GM21737 (cell line): ENCODE measurements around the gene RASSF8.

Source experiments
- ATAC-seq: cut with Tn5 transposase; IDR thresholded peaks from one replicate; pipeline ENCODE4 v1.9.1; 2021; ENCODE audit warnings: mild to moderate bottlenecking, moderate library complexity; ENCODE audit not compliant: unreplicated experiment

Gene RASSF8

DNA sequence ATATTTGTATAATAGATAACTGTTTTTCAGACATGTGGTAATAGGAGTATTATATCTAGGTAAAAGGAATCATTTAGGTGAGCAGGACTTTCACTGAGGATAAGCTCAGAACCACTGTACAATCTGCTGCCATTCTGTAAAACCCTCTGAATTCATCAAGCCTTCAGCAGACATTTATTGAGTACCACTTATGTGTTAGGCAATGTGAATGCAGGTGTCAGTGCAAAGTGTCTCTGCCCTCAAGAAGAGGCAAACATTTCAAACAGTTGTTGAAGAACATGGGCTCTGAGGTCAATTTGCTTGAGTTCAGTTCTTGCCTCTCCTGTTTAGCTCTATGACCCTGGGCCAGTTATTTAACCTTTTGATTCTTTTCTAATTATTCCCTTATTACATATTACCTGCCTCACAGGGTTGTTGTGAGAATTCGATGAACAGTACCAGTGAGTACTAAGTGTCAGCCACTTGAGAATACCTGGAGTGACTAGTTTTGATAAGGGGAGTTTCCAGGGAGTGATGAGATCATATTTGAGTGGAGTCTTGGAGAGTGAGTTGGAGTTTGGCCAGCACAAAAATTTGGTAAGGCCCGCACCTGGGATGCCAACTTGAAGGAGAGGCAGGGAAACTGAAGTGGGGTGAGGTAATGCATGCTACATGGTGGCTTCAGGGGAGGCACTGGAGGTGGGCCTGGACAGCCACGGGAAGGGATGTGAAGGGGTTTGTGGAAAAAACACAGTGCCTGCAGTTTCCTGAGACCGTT, 33.7 kb downstream of the RASSF8 start:
- ATAC-seq: no peak

DNA sequence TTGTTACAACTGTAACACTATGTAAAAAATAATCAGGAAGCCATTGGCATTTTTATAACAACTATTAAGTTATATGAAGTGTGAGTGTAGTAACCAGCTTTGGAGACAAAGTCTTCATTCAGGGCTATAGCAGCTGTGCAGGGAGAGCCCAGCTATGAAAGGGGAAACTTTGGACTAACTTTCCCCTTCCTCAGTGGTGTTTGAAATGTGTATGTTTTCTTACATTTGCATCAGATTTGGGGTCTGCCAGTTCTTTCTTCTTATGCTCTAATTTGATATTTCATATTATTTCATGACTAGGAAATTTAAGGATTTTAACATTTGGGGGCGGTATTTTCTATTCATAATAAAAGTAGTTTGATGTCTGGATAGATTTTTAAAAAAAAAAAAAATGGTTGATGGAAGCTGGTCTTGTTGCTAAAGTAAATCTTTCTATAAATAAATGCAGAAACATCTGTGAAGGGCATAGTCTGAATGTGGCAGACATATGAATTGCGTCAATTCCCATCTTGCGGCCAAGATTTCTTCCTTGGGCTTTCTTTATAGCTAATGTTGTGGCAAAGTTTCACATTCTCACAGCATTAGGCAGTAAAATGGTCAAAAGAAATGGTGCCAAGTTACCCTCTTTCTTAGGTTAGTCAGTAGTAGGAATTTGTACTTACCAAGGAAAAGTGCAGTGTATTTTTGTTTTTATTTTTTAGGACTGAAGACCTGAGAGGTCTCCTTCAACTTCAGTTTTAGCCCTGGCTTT, 35.6 kb downstream of the RASSF8 start:
- no peak for ATAC-seq

DNA sequence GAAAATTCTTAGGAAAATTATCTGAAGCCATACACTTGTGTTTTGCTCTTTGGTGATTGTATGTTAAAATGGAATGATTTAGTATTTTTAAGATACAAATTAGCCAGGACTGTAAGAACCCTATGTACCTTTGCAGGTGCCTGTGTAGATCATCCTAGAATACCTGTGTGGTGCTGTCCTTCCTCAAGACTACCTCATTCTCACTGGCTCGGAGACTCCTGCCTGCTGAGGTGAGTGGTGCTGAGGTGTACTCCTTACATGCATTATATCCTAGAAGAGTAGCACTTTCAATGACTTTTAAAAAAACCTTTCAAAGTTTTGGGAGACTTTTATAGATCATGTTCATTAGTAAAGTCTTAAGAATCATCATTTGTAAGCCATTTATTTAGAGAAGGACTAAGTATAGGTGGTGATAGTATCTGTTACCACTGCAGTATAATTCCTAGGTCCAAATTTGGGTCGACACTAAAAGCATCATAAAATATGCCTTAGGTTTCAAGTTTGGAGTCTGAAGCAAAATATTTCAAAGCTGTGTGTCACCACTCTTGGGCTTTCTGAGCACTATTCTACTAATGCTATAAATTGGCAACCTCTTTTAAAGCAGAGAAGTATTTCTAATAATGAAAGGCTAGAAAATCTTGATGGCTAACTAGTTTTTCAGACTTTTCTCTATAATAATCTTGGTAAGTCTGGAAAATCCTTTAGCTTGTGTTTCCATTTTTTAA, 36.6 kb downstream of the RASSF8 start:
- ATAC-seq: no peak

DNA sequence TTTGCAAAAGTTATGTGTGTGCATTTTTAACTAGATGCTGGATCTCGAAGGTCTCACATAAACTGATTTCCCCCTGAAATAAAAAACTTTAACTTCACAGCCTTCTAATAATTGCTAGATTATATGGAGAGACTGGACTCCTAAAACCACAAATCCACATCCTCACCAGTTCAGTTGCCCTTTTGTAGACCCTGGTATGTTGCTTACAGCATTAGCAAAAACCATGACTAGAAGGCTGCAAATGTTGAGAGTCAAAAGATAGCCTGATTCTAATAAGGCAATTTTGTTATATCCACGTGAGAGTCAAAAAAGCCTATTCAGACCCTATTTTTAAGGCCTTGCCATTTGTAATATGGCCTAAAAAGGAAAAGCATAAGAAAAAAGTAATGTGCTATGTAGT, 37.4 kb downstream of the RASSF8 start:
- ATAC-seq: no peak

DNA sequence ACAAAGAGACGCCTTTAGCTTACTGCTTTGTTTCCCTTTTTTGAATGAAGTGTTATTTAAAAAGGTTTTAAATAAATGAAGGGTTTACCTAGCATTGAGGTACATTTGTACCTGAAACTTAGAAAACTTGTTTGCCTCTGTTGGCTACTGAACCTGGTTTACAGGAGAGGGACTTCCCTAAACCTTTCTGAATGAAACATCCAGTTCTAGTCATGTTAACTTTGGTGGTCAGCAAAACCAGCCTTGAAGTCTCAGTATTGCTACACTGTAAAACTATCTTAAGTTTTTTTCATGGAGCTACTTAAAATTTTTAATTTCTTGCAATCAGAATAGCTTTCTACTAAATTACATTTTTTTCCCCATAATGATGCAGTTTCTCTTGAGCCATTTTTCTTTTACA, 38.2 kb downstream of the RASSF8 start:
- ATAC-seq: no peak

DNA sequence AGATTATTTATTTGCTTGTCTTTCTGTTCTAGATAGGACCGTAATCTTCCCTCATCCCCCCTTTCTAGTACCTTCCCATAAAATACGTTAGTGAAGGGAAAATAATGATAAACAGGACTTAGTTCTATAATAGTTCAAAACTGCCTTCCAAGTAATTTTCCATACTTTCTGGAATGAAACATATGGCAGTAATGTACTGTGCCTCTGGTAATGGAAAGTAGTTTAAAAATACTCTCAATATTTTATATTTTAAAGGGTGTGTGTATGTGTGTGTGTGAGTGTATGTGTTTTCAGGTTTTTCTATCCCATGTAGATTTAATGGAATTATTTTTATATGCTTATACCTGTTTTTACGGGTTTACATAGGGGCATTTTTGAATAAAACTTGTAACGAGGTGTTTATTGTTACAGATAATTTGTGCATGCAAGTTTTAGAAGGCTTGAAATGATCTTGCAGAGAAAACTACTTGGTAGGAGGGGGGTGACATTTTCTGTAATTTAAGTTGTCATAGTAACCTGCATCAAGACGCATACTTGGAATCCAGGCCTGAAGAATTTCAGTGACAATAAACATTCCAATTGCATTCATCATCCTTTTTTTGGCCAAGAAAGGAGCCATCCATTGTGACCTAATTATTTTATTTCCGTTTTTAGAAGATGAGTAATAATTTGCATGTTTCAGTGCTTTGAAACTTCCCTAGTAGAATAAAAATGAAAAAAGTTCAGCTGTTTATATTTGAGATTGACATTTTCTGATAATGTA, 38.9 kb downstream of the RASSF8 start:
- no peak for ATAC-seq

DNA sequence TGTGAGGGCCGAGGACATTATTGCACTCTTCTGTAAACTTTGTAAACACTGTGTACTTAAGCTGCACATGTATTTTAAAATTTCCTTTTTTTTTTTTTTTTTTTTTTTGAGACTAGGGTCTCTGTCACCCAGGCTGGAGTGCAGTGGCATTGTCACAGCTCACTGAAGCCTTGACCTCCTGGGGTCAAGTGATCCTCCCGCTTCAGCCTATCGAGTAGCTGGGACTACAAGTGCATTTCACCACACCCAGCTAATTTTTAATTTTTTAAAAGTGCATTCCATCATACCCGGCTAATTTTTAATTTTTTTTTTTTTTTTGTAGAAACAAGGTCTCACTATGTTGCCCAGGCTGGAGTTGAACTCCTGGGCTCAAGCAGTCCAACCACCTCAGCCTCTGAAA, 42.4 kb downstream of the RASSF8 start:
- ATAC-seq: no peak

DNA sequence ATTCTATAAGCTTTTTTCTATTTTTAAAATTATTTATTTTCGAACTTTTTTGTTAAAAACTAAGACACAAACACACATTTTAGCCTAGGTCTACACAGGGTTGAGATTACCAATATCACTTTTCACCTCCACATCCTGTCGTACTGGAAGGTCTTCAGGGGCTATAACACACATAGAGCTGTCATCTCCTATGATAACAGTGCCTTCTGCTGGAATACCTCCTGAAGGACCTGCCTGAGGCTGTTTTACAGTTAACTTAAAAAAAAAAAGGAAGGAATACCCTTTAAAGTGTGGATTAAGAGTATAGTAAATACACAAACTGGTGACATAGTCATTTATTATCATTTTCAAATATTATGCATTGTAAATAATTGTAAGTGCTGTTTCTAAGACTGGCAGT, 43.0 kb downstream of the RASSF8 start:
- ATAC-seq: no peak

DNA sequence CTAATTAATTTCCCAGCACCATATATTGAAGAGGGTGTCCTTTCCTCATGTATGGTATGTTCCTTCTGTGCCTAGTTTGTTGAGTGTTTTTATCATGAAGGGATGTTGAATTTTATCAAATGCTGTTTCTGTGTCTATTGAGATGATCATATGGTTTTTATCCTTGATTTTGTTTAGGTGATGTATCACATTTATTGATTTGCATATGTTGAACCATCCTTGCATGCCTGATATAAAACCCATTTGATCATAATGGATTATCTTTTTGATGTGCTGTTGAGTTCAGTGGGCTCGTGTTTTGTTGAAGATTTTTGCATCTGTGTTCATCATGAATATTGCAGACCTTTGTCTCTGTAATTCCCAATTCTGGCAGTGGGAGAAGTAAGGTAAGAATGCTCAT, 44.6 kb downstream of the RASSF8 start:
- no peak for ATAC-seq

DNA sequence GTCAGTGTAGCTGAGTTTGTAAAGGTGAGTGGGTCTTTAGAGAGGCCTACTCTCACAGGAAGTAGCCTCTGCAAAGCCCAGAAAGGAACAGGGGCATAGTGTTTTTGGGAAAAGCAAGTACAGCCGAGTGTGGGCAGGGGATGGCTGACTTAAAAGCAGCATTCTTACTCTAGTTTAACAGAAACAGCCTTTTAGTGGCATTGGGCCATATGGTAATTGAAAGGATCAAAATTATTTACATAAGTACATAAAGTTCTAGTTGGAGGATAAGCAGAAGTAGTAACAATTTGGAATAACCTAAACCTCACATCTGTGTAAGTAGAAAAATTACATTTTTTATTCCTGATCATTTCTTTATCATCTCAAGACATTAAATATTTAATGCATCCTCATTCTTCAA, 49.1 kb downstream of the RASSF8 start:
- no peak for ATAC-seq

DNA sequence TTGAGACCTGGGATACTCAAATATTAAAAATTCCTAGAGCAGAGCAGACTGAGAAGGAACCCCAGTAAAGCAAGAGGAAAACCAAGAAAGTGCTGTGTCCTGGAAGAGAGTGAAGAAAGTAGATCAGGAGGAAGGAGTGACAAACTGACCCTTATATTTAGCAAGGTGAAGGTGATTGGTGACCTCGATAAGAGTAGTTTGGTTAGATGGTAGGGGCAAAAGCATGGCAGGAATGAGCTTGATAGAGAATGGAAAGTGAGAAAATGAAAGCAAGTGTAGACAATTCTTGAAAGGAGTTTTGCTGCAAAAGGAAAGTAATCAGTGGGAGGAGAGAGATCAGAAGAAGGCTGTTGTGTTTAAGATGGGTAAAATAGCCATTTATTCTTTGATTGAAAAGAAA, 51.1 kb downstream of the RASSF8 start:
- ATAC-seq: no peak

DNA sequence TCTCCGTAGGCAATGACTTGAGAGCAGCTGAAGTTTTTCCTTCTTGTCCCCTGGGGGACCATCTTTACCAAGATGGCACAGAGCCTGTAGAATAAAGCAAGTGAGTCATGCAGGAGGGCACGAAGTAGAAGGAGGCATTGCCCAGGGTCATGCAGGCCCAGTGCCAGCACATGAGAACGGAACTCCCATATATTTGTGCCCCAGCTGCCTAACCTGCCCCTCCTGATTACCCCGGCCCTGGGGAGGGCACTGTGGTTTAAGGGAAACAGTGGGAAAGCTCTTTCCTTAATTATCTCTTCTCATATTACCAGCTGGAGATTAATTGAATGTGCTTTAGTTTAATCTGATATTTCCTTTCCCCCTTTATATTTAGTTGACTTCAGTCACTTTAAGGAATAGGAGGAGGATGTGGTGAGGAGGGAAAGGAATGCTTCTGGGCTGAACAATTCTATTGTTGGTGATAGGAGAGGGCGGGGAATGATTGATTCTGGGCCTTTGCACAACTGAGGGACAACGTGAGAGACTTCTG, 51.9 kb downstream of the RASSF8 start:
- no peak for ATAC-seq

DNA sequence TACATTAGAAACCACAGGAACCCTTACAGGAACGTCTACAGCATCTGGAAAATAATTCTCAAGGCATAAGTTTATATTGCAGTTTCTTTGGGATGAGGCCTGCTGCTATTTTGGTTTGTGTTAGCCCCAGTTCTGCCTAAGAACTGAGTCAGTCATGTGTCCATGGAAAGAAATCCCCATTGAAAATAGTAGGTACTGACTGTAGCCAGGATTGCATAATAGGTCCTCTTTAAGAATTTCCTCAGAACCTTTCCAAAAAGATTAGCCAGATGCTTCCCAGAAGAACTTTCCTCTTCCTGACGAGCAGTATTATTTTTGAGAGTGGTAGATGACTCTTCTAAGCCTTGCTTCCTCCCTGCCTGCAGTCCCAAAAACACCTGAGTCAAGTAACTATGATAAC, 52.6 kb downstream of the RASSF8 start:
- no peak for ATAC-seq

DNA sequence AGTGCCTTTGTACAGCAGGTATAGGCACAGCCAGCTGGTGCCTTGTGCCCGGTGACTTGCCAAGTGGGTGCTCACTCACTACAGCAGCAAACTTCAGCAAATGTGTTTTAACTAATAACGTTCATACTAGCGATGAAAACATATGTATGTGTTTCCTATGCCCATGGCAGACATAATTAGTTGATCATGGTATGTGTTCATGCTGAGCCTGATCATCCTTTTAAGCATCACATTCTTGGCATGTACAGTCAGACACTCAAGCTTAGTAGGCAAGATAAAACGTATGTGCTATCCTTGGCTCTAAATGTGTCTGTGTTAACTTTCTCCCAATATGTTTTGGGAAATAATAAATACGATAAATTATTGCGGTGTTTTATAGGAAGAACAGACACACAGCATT, 55.6 kb downstream of the RASSF8 start:
- ATAC-seq: no peak

DNA sequence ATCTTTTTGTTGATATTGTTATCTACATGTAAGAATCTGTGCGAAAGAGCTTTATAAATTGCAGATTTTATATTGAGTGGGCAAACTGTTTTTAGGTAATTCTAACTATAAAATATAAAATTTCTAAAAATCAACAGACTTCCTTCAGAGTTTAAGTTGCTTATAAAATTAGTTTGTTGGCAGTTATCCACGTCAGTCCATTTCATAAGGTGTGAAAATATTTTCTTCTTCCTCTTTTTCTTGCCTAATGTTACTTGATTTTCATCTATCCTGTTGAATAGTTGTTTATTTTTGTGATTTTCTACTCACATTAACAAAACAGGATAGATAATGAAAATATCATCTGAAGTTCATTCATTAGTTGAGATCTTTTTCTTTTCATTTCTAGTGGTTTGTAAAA, 58.0 kb downstream of the RASSF8 start:
- ATAC-seq: no peak

DNA sequence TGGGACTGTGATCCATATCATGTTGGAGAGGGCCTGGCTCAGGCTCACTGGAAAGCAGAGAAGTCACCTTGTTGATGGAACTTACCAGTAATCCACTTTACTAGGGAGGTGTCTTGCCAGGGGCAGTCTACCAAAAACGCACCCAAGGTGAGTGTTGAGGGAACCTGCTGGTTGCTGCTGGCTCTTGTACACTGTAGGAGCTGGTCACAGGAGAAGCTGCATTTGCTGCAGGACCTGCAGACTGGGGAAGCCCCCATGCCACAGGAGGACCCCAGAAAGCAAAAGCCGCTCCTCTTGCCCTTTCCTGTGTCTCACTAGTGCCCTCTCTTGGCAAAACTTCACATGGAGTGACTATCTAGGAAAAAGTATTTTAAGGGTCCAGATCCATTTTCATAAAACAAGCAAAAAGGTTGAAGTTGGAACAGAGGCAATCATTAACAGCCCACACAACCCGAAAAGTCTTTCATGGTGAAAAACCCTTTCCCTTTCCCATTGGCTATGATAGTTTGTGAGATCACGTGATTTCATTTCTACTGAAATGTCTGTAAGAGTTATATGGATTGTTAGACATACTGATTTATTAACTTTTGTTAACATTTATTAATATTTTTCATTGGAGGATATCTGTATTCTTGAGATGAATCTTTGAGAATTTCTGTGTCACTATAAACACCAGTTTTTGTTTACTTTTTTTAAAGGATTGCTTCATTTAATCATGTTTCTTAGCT, 59.2 kb downstream of the RASSF8 start:
- ATAC-seq: no peak

DNA sequence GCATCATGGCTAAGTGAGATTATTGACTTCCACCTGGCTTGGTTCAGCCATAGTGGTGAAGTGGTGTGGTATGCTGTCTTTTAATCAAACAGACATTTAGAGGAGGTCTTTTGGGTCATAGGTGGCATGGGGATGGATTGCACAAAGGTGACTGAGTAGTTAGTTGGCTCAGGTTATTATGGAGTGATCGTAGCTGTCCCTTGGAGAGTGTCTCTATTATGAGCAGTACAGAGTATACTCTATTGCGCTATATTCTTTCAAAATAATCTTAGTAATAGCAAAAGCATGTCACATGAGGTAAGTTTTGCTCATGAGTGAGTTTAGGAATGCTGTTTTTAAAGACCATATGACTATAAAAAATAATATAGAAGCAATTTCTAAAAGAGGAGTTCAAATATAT, 60.4 kb downstream of the RASSF8 start:
- ATAC-seq: no peak

DNA sequence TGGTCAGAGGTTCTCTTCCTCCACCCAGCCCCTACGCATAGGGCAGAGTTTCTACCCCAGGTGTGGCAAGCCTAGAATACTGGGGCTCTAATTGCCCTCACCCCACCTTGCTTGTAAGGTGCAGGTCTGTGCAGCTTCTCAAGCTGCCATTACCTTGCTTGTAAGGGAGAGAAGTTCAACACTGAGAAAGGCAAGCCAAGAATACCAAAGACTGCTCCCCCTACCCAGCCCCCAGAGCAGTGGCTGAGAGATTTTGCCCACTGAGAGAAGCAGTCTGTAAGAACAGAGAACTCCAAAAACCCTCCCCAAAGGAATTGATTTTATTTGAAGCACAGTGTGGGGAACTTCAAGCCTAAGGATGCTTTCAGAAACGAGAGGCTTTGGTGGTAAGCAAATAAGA, 63.1 kb downstream of the RASSF8 start:
- no peak for ATAC-seq

DNA sequence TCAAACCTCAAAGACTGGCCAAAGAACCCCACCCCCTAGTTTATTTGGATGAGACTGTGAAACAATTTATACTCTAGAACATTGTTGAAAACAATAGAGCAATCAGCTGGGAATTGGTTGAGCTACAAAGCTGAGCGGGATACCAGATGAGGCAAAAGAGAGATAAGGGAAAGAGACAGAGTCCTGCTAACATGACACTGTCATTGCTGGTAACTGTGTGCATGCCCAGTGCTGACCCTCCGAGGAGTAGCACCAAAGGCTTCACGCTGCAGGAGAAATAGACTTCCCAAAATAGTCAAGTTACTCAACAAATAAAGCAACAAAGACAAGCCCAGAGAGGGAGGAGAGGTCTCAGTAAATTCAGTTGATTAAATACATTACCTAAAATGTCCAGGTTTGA, 63.6 kb downstream of the RASSF8 start:
- ATAC-seq: no peak

DNA sequence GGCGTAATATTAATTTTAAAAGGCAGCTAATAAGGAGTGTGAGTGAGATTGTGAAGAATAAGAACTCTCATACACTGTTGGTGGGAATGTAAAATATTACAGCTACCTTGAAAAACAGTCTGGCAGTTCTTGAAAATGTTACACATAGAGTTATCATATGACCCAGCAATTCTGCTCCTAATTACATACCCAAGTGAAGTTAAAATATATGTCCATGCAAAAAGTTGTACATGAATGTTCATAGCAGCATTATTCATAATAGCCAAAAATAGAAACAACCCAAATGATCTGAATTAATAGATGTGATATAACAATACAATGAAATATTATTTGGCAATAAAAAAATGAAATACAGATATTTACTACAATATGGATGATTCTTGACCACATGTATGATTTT, 68.2 kb downstream of the RASSF8 start:
- ATAC-seq: no peak
